SK-N-MC (cell line): Measurements from ENCODE around the gene RAB40B.

ENCODE experiments used
- EZH2 ChIP-seq: fragments of 200-600 bp; sonication (generic); IDR thresholded peaks from one replicate; pipeline ENCODE4 v1.6.1; 2017; ENCODE audit warnings: antibody characterized with exemption
- FOXP2 ChIP-seq: optimal IDR thresholded peaks from 2 replicates; pipeline ENCODE3; 2011; ENCODE audit warnings: mild to moderate bottlenecking, moderate library complexity; ENCODE audit not compliant: insufficient read depth; ENCODE audit errors: extremely low read length, control extremely low read depth
- POLR2AphosphoS5 ChIP-seq: IDR thresholded peaks from 2 replicates; pipeline ENCODE4 v1.6.1; 2012; ENCODE audit warnings: mild to moderate bottlenecking, low read depth, low read length, borderline replicate concordance

GRCh38 chr17:82722341-82723013 lies 24.0 kb upstream of the RAB40B start:
- no peak for TF ChIP-seq EZH2
- TF ChIP-seq POLR2AphosphoS5 = no peak
- no peak for TF ChIP-seq FOXP2
